NCI-H2171 (cell line): Measurements from ENCODE around the gene TPD52L1.
"Not testable (repeated sequence)": the region's sequence is repeated elsewhere in the genome, so short reads cannot be mapped to it uniquely, and the experiment has no call there.

ENCODE experiments used
- DNase-seq: peaks from one replicate; lab custom pipeline; 2025; lab: John Stamatoyannopoulos, UW

The TPD52L1 gene

DNA sequence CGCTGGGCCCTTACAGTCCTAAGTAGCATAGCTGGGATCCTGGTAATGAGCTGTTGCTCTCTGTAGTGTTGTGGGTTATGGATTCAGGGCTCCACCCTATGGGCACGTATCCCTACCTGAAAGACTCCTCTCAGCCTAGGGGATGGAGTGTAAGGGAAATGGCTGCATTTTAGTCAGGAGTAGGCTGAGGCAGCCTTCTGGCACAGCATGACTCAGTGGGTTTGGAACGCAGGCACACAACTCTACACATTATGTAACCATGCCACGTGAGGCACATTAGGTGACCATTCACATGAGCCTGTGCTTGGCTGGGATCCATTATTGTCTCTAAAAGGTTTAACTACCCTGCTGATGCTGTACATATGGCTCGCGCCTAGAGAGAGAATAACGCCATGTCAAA, 120.4 kb downstream of the TPD52L1 start:
- peak; percentile 67 for DNase-seq

DNA sequence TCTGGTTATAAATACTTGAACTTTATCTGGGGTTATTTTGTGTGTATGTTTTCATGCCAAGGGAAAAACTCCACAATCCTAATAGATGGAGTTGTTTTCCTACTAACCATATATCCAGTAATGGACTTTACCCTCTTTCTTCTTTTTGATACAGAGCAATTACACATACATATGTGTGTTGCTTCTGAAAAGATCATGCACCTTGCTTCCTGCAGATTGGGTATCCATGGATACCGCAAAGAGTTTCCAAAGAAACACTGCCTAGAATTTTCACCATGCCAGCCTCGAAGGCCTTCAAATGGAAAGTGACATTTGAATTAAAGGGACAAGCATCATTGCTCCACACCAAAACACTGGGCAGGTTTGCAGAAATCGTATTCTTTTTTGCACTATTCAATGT, 121.4 kb downstream of the TPD52L1 start:
- DNase-seq = no peak

- no peak for DNase-seq
Observed at GRCh38 chr6:125275779-125276178, 122.2 kb downstream of the TPD52L1 start.

GRCh38 chr6:125277838-125278237, 124.3 kb downstream of the TPD52L1 start:
- DNase-seq = peak; percentile 6

DNA sequence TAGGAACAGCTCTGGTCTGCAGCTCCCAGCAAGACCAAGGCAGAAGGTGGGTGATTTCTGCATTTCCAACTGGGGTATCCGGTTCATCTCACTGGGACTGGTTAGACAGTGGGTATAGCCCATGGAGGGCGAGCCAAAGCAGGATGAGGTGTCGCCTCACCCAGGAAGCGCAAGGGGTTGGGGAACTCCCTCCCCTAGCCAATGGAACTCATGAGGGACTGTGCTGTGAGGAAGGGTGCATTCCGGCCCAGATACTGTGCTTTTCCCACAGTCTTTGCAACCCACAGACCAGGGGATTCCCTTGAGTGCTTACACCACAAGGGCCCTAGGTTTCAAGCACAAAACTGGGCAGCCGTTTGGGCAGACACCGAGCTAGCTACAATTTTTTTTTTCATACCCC, 126.4 kb downstream of the TPD52L1 start:
- DNase-seq = no peak

GRCh38 chr6:125280370-125281035, 126.9 kb downstream of the TPD52L1 start:
- not testable (repeated sequence) for DNase-seq

DNA sequence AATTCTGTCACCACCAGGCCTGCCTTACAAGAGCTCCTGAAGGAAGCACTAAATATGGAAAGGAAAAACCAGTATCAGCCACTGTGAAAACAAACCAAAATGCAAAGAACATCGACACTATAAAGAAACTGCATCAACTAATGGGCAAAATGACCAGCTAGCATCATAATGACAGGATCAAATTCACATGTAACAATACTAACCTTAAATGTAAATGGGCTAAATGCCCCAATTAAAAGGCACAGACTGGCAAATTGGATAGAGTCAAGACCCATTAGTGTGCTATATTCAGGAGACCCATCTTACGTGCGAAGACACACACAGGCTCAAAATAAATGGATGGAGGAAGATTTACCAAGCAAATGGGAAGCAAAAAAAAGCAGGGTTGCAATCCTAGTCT, 128.9 kb downstream of the TPD52L1 start:
- not testable (repeated sequence) for DNase-seq

DNA sequence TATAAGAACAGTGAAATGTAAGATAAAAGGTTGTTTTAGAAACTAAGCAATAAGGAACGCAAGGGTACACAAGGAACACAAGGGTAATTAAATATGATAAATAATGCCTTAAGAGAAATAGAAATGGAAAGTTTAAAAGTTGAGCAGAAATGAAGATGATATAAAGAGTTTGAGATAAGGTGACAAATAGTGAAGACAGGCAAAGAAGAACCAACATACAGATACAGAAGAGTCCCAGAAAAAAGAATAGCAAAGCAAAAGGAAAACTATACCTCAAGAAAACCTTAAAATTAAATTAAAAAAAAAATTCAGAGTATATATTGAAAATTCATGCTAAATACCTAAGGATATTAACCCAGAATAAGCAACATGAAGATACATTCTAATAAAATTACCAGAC, 131.8 kb downstream of the TPD52L1 start:
- DNase-seq = no peak

- no peak for DNase-seq
Observed at GRCh38 chr6:125285936-125286335, 132.4 kb downstream of the TPD52L1 start.

DNA sequence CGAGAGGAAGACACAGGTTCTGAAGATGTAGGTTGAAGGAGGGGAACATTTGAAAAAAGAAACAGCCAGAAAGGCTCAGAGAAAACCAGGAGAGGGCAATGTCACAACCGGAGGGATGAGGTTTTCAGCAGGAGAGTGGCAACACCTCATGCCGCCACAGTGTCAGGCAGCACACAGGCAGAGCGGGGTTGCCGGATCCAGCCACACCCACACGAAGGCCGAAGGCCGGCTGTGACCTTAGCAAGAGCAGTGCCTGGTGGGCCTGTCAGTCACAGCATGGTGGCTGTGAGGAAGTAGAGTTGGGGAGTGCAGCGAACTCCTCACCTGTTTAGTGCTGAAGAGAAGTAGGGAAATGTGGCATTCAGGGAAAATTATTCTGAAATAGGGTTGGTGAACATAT, 134.1 kb downstream of the TPD52L1 start:
- DNase-seq = no peak

DNA sequence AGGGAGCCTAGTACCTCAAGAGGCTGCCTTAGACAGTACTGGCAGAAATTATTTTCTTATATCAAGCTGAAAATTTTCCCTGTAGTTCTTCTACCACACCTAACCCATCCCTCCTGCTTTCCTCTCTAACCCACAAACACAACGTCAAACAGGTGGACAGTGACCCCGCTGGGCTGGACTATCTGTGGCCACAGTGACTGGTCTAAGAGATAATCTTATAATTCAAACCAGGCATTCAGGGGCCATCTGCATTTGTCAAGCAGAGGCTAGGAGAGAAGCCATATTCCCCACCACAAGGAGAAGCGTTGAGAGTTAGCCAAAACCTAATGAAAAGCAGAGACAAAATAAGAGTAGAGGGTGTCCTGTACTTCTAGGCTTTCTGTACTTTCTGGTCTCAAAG, 140.0 kb downstream of the TPD52L1 start:
- no peak for DNase-seq

DNA sequence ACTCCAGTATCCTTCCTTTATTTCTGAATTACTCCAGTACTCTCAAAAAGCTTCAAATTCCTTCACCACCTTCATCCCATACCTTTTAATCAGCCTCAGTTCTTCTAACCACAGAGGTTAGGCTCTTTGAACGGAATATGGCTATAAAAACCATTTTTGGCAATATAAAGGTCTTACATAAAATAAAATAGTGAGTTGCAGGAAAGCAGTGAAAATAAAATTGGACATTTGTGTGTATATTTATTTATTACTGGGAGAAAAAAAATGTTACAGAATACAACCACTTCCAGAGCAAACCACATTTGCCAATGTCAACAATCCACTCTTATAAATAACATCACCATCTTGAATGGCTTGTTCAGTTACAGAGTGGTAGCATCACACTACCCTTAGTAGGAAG, 140.5 kb downstream of the TPD52L1 start:
- DNase-seq = no peak

GRCh38 chr6:125294925-125295324, 141.4 kb downstream of the TPD52L1 start:
- DNase-seq = no peak

GRCh38 chr6:125296471-125296870, 142.9 kb downstream of the TPD52L1 start:
- DNase-seq = no peak

GRCh38 chr6:125299257-125299656, 145.7 kb downstream of the TPD52L1 start:
- DNase-seq = no peak

DNA sequence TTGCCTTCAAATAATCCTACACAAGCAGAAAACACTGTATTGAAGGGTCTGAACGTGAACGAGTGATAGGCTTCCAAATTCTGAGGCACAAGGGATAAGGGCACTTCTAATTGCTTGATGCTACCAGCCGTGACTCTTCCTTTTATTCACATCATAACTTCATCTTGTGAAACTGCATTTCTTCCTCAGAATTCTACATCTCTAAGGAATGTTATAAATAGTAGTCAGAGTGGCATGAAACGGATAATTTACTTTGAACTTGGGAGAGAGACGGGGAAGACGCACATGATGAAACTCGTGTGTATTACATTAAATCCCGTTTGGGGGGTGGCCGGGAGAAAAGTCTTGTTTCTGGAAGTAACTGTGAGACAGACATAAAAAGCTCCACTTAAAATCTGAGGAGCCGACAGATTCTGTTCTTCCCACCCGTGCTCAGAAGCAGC, 147.4 kb downstream of the TPD52L1 start:
- DNase-seq = no peak

DNA sequence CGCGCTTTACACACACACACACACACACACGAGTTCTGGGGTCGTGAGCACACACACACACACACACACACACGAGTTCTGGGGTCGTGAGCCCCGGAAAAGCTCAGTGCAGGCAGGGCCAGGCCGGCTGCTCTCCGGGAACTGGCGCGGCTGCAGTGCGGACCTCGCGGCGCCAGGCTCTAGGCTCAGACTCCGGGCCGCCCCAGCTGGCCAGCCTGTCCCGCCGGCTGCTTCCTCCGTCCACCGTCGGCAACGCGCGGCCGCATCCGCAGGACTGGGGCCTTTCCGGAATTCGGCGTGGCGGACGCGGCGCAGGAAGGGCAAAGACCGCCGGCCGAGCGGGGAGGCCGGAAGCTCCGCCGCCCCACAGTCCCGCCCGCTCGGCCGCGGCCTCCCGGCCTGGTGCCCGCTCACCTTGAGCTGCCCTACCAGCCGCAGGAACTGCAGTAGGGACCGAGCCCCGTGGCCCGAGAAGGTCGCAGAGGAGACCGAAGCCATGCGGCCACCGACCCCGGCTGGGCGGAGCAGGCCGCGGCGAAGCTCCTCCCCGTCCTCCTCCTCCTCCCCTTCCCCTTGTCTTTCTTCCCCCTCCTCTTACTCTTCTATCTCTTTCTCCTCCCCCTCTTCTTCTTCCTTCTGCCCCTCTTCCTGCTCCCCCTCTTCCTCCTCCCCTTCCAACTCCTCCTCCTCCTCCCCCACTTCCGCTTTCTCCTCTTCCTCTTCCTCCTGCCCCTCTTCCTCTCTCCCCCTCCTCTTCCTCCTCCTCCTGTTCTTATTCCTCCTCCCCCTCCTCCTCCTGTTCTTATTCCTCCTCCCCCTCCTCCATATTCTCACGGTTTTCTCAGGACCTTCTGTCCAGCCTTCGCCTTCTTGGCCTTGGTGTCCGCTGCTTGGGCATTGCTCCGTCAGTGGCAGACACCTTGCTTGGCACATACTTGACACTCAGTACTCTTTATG, 148.1 kb downstream of the TPD52L1 start, which contains the start of gene HDDC2:
TSS of gene HDDC2 (minus strand) at position 533 of the 957 bp plus-strand sequence. CDS start at position 498, 35 bp downstream.
- DNase-seq = peak; percentile 7

- DNase-seq = no peak
Observed at GRCh38 chr6:125302840-125303511, 149.4 kb downstream of the TPD52L1 start.

DNA sequence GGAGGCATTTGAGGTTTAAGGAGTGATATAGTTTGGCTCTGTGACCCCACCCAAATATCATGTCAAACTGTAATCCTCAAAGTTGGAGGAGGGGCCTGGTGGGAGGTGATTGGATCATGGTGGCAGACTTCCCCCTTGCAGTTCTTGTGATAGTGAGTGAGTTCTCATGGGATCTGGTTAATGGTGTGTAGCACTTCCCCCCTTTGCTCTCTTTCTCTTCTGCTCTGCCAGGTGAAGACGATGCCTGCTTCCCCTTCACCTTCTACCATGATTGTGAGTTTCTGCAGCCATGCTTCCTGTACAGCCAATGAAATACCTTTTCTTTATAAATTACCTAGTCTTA, 149.9 kb downstream of the TPD52L1 start:
- DNase-seq = no peak

DNA sequence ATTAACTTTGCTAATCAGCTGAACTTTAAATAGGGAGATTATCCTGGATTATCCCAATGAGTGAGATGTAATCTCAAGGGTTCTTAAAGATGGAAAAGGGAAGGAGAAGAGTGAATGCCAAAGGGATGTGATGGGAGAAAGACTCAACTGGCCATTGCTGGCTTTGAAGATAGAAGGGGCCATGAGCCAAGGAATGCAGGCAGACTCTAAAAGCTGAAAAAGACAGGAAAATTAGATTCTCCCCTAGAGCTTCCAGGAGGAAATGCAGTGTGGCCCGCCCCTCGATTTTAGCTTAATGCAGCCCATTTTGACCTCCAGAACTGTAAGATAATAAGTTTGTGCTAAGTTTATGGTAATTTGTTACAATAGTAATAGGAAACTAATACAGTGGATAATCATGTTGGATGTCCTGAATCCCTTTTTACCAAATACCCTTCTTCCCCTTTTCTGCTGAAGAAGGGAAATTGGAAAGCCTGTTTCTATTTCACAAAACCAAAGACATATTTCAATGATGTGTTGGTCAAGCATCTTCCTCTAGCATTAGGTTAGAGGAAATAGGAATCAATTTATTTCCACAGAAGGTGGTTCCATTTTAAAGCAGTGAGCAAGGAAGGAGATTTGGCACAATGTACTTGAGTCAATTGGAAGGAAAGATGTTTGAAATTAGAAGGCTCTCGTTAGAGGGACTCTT, 151.5 kb downstream of the TPD52L1 start:
- no peak for DNase-seq

DNA sequence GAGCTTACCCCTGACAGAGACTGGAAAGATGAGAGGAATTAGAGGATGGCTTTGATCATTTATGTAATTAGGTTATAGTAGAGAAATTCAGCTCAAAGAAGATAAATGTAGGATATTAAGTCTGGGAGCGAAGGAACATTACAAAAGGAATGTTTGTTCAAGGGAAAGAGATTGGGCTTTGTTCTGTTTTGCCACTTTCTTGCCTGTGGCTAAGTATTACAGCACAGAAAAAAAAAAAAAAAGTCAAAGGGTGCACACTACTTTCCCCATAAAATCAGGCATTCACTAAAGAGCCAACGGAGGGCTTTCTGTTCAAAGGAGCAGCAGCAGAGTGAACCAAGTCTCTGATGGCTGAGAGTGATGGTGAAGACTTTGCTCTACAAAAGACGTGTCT, 153.2 kb downstream of the TPD52L1 start:
- no peak for DNase-seq
